Measurements from ENCODE around the gene AGK. TPM values are rescaled to one million over a fixed set of nuclear protein-coding genes. Genes with fewer than 3 reads are reported as not detected.
"Not testable (repeated sequence)": the region's sequence is repeated elsewhere in the genome, so short reads cannot be mapped to it uniquely, and the experiment has no call there.

AGK gene
- total RNA-seq, 2 donors from 2014 or later, result 30.4 to 40.6 TPM

- DNase-seq (ENCODE audit: low spot score in 2 of 2) (no peak), ATAC-seq (no peak)
- Mint-ChIP-seq H3K36me3 (peaks cover 10 to 14% of the 10 kb centered on the region in 2 donors), H3K27ac (no peak overlapping the region), H3K9me3 (no peaks in the 10 kb centered on the region)
These were observed 47.2 kb downstream of the AGK start for GRCh38 chr7:141598408-141598807.

- H3K36me3 Mint-ChIP-seq, result peaks cover 10 to 11% of the 10 kb centered on the region in 2 donors
- ATAC-seq (no peak), DNase-seq (ENCODE audit: low spot score in 2 of 2) (no peak)
- no peaks in the 10 kb centered on the region for H3K9me3 Mint-ChIP-seq
- H3K27ac Mint-ChIP-seq, result no peak overlapping the region
These were observed 49.2 kb downstream of the AGK start for GRCh38 chr7:141600168-141601006.

GRCh38 chr7:141609576-141609975, 58.4 kb downstream of the AGK start:
- H3K9me3 Mint-ChIP-seq, result no peaks in the 10 kb centered on the region

GRCh38 chr7:141610671-141611070, 59.5 kb downstream of the AGK start:
- Mint-ChIP-seq H3K36me3 (peaks cover 6 to 21% of the 10 kb centered on the region in 2 donors), H3K27ac (no peak overlapping the region), H3K9me3 (no peaks in the 10 kb centered on the region)
- no peak for ATAC-seq
- DNase-seq (ENCODE audit: low spot score in 2 of 2), result no peak

More at GRCh38 chr7:141609576-141609975, 58.4 kb downstream of the AGK start:
- DNase-seq (ENCODE audit: low spot score in 2 of 2), result no peak
- ATAC-seq, result no peak
- peaks cover 6 to 25% of the 10 kb centered on the region in 2 donors for H3K36me3 Mint-ChIP-seq
- no peak overlapping the region for H3K27ac Mint-ChIP-seq

- Mint-ChIP-seq H3K36me3 (peaks cover 6 to 15% of the 10 kb centered on the region in 2 donors), H3K27ac (no peak overlapping the region), H3K9me3 (no peaks in the 10 kb centered on the region)
- no peak for DNase-seq (ENCODE audit: low spot score in 2 of 2)
- ATAC-seq, result no peak
These were observed 61.7 kb downstream of the AGK start for GRCh38 chr7:141612861-141613260.

- DNase-seq (ENCODE audit: low spot score in 2 of 2), result no peak
- Mint-ChIP-seq H3K27ac (no peak overlapping the region), H3K9me3 (no peaks in the 10 kb centered on the region), H3K36me3 (peaks cover 12 to 13% of the 10 kb centered on the region in 2 donors)
- ATAC-seq, result no peak
These were observed 66.1 kb downstream of the AGK start for GRCh38 chr7:141617280-141617679.

- Mint-ChIP-seq H3K36me3 (peaks cover 21 to 36% of the 10 kb centered on the region in 2 donors), H3K27ac (no peak overlapping the region), H3K9me3 (no peaks in the 10 kb centered on the region)
- DNase-seq (ENCODE audit: low spot score in 2 of 2) (no peak), ATAC-seq (no peak)
These were observed 68.5 kb downstream of the AGK start for GRCh38 chr7:141619745-141620144.

GRCh38 chr7:141624763-141625162, 73.6 kb downstream of the AGK start:
- Mint-ChIP-seq H3K27ac (no peak overlapping the region), H3K36me3 (peaks cover 29 to 38% of the 10 kb centered on the region in 2 donors), H3K9me3 (no peaks in the 10 kb centered on the region)
- ATAC-seq (no peak), DNase-seq (ENCODE audit: low spot score in 2 of 2) (no peak)

- no peak for ATAC-seq
- Mint-ChIP-seq H3K27ac (peak overlapping the region in 1 of 2 donors; percentile 26), H3K36me3 (peaks cover 5 to 12% of the 10 kb centered on the region in 2 donors), H3K9me3 (no peaks in the 10 kb centered on the region)
- DNase-seq (ENCODE audit: low spot score in 2 of 2), result no peak
These were observed 79.4 kb downstream of the AGK start for GRCh38 chr7:141630621-141631020.

GRCh38 chr7:141631525-141631924, 80.3 kb downstream of the AGK start:
- Mint-ChIP-seq H3K27ac (no peak overlapping the region), H3K36me3 (peaks cover 5 to 16% of the 10 kb centered on the region in 2 donors), H3K9me3 (no peaks in the 10 kb centered on the region)
- DNase-seq (ENCODE audit: low spot score in 2 of 2) (no peak), ATAC-seq (no peak)

- Mint-ChIP-seq H3K27ac (no peak overlapping the region), H3K9me3 (no peaks in the 10 kb centered on the region), H3K36me3 (peaks cover 5 to 15% of the 10 kb centered on the region in 2 donors)
- no peak for ATAC-seq
- DNase-seq (ENCODE audit: low spot score in 2 of 2), result no peak
These were observed 82.9 kb downstream of the AGK start for GRCh38 chr7:141634065-141634464.

- DNase-seq (ENCODE audit: low spot score in 2 of 2) (no peak), ATAC-seq (no peak)
- Mint-ChIP-seq H3K36me3 (peaks cover 4 to 5% of the 10 kb centered on the region in 2 donors), H3K9me3 (no peaks in the 10 kb centered on the region), H3K27ac (no peak overlapping the region)
These were observed 84.8 kb downstream of the AGK start for GRCh38 chr7:141636053-141636452.

- DNase-seq (ENCODE audit: low spot score in 2 of 2) (no peak), ATAC-seq (no peak)
- no peaks in the 10 kb centered on the region for H3K9me3 Mint-ChIP-seq
- H3K36me3 Mint-ChIP-seq, result peaks cover 0 to 4% of the 10 kb centered on the region in 2 donors
- H3K27ac Mint-ChIP-seq, result peak overlapping the region; percentile 9 to 70
These were observed 89.1 kb downstream of the AGK start for GRCh38 chr7:141640239-141640840.

GRCh38 chr7:141641876-141642275, 90.7 kb downstream of the AGK start:
- Mint-ChIP-seq H3K27ac (no peak overlapping the region), H3K36me3 (no peaks in the 10 kb centered on the region), H3K9me3 (no peaks in the 10 kb centered on the region)
- ATAC-seq (no peak), DNase-seq (ENCODE audit: low spot score in 2 of 2) (no peak)

- no peaks in the 10 kb centered on the region for H3K9me3 Mint-ChIP-seq
- H3K36me3 Mint-ChIP-seq, result no peaks in the 10 kb centered on the region
- ATAC-seq (no peak), DNase-seq (ENCODE audit: low spot score in 2 of 2) (no peak)
- no peak overlapping the region for H3K27ac Mint-ChIP-seq
These were observed 94.0 kb downstream of the AGK start for GRCh38 chr7:141645188-141645587.

- no peak for ATAC-seq
- no peak for DNase-seq (ENCODE audit: low spot score in 2 of 2)
- Mint-ChIP-seq H3K36me3 (no peaks in the 10 kb centered on the region), H3K9me3 (no peaks in the 10 kb centered on the region), H3K27ac (peak overlapping the region; percentile 15 to 70)
These were observed 95.7 kb downstream of the AGK start for GRCh38 chr7:141646826-141647480.

- ATAC-seq, result not testable (repeated sequence)
These were observed 96.5 kb downstream of the AGK start for GRCh38 chr7:141647701-141648100.

More at GRCh38 chr7:141647701-141648100, 96.5 kb downstream of the AGK start:
- DNase-seq (ENCODE audit: low spot score in 2 of 2); H3K36me3 Mint-ChIP-seq; H3K9me3 Mint-ChIP-seq: not testable (repeated sequence)
- peak overlapping the region; percentile 42 to 67 for H3K27ac Mint-ChIP-seq

All from activated naive CD4-positive, alpha-beta T cell treated with anti-CD3 and anti-CD28 coated beads, Interleukin-2, amount 50 U/mL, for 72 hours (primary cell).